Measurements from ENCODE around the gene NKD2.

NKD2 gene

GRCh38 chr5:1033606-1034420, 25.2 kb downstream of the NKD2 start:
- Histone ChIP-seq H3K36me3 (ENCODE audit: control insufficient read depth, insufficient read depth, low read length) (no peaks in the 10 kb centered on the region), H3K27me3 (replicated peaks; ENCODE audit: control insufficient read depth, insufficient read depth, low read length) (no peaks in the 10 kb centered on the region), H3K4me3 (replicated peaks; ENCODE audit: low read depth, low read length) (no peak overlapping the region)
- DNase-seq (ENCODE audit: extremely low read depth, insufficient read length), result no peak
- TF ChIP-seq, protein P1, sequence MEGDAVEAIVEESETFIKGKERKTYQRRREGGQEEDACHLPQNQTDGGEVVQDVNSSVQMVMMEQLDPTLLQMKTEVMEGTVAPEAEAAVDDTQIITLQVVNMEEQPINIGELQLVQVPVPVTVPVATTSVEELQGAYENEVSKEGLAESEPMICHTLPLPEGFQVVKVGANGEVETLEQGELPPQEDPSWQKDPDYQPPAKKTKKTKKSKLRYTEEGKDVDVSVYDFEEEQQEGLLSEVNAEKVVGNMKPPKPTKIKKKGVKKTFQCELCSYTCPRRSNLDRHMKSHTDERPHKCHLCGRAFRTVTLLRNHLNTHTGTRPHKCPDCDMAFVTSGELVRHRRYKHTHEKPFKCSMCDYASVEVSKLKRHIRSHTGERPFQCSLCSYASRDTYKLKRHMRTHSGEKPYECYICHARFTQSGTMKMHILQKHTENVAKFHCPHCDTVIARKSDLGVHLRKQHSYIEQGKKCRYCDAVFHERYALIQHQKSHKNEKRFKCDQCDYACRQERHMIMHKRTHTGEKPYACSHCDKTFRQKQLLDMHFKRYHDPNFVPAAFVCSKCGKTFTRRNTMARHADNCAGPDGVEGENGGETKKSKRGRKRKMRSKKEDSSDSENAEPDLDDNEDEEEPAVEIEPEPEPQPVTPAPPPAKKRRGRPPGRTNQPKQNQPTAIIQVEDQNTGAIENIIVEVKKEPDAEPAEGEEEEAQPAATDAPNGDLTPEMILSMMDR (IDR thresholded peaks at IDR 0.05; ENCODE audit: insufficient read depth, low read length, poor library complexity, severe bottlenecking), result no peak

DNA sequence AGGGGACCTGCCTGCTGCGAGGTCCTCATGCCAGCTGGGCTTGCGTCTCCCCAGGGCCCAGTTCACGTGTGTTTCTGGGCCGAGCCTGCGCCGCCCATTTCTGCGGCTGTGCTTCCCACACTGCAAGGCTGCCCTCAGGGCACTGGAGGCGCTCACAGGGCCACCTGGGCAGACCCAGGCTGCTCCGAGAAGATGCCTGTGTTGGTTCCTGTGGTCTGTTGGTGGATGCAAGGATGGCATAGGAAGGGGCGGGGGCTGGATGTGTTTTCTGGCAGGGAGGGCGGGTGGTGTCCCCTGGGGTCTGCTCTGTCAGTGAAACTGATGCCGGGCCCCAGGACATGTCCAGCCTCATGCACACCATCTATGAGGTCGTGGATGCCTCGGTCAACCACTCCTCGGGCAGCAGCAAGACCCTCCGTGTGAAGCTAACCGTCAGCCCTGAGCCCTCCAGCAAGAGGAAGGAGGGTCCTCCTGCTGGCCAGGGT, 25.9 kb downstream of the NKD2 start:
- no peaks in the 10 kb centered on the region for H3K36me3 ChIP-seq (ENCODE audit: control insufficient read depth, insufficient read depth, low read length)
- no peak for DNase-seq (ENCODE audit: extremely low read depth, insufficient read length)
- H3K27me3 ChIP-seq (replicated peaks; ENCODE audit: control insufficient read depth, insufficient read depth, low read length), result no peaks in the 10 kb centered on the region
- TF ChIP-seq, protein P1 (IDR thresholded peaks at IDR 0.05; ENCODE audit: insufficient read depth, low read length, poor library complexity, severe bottlenecking), result no peak
- H3K4me3 ChIP-seq (replicated peaks; ENCODE audit: low read depth, low read length), result no peak overlapping the region

DNA sequence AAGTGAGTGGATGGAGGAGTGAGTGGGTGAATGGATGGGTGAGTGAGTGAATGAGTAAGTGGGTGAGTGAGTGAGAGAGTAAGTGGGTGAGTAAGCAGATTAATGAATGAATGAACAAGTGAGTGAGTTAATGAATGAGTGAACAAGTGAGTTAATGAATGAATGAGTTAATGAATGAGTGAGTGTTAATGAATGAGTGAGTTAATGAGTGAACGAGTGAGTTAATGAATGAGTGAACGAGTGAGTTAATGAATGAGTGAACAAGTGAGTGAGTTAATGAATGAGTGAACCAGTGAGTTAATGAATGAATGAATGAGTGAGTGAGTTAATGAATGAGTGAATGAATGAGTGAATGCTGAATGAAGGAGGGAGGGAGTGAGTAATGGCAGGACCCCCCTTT, 26.4 kb downstream of the NKD2 start:
- H3K27me3 ChIP-seq (replicated peaks; ENCODE audit: control insufficient read depth, insufficient read depth, low read length), result no peaks in the 10 kb centered on the region
- H3K4me3 ChIP-seq (replicated peaks; ENCODE audit: low read depth, low read length), result no peak overlapping the region
- TF ChIP-seq, protein P1 (IDR thresholded peaks at IDR 0.05; ENCODE audit: insufficient read depth, low read length, poor library complexity, severe bottlenecking), result no peak
- no peaks in the 10 kb centered on the region for H3K36me3 ChIP-seq (ENCODE audit: control insufficient read depth, insufficient read depth, low read length)
- no peak for DNase-seq (ENCODE audit: extremely low read depth, insufficient read length)

DNA sequence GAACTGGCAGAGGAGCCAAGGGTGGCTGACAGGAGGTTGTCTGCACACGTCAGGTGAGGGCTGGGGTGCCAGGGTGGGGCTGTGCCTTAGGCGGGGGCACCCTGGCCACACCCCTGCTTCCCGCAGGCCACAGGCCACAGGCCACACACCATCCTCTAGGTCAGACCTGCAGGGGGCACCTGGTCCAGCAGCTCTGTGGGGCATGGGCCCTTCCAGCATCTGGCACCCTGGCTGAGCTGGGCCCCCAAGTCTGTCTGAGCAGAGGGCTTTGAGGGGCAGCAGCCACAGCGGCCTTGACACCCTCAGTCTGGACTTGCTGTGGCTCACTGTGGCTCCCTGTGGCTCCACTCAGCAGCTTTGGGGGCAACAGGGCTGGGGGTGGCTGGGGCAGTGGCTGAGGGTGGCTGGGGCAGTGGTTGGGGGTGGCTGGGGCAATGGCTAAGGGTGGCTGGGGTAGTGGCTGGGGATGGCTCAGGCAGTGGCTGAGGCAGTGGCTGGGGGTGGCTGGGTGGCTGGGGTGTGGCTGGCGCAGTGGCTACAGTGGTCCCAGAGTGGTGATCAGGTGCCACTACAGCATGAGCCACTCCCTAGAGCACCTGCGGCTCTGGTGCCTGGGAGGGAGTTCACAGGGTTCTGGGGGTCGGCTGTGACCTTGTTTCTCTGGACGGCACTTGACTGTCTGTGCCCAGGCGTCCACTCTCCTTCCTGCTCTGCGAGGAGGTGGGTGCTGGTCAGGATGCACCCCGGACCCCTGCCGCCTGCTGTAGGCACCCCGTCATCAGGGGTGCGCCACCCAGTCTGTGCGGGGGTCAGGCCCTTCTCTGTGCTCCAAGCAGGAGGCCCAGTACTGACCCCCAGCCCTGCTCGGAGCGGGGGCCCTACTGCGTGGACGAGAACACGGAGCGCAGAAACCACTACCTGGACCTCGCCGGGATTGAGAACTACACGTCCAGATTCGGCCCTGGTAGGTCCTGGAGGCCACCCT, 27.1 kb downstream of the NKD2 start:
- TF ChIP-seq, protein P1 (IDR thresholded peaks at IDR 0.05; ENCODE audit: insufficient read depth, low read length, poor library complexity, severe bottlenecking), result no peak
- Histone ChIP-seq H3K36me3 (ENCODE audit: control insufficient read depth, insufficient read depth, low read length) (no peaks in the 10 kb centered on the region), H3K4me3 (replicated peaks; ENCODE audit: low read depth, low read length) (no peak overlapping the region), H3K27me3 (replicated peaks; ENCODE audit: control insufficient read depth, insufficient read depth, low read length) (no peaks in the 10 kb centered on the region)
- no peak for DNase-seq (ENCODE audit: extremely low read depth, insufficient read length)

DNA sequence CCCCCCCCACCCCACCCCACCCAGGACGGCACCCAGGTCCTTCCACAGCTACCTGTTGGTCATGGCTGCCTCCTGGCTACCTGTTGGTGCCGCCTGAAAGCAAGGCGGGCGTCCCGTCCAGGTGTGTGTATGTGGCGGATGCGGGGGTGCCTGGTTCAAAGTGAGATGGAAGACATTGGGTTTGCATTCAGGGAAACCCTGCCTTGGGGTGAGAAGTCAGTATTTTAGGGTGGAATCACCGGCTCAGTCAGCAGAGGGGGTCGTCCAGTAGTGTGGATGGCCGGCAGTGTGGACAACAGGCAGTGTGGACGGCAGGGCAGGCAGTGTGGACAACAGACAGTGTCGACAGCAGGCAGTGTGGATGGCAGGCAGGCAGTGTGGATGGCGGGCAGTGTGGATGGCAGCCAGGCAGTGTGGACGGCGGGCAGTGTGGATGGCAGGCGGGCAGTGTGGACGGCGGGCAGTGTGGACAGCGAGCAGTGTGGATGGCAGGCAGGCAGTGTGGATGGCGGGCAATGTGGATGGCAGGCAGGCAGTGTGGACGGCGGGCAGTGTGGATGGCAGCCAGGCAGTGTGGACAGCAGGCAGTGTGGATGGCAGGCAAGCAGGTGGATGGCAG, 28.0 kb downstream of the NKD2 start:
- Histone ChIP-seq H3K4me3 (replicated peaks; ENCODE audit: low read depth, low read length) (no peak overlapping the region), H3K27me3 (replicated peaks; ENCODE audit: control insufficient read depth, insufficient read depth, low read length) (no peaks in the 10 kb centered on the region), H3K36me3 (ENCODE audit: control insufficient read depth, insufficient read depth, low read length) (no peaks in the 10 kb centered on the region)
- TF ChIP-seq, protein P1 (IDR thresholded peaks at IDR 0.05; ENCODE audit: insufficient read depth, low read length, poor library complexity, severe bottlenecking), result no peak
- DNase-seq (ENCODE audit: extremely low read depth, insufficient read length), result no peak

All from GM06990 (cell line).